A549 (cell line): ENCODE results near the gene GTF2B. TPM values are rescaled to one million over a fixed set of nuclear protein-coding genes. Genes with fewer than 3 reads are reported as not detected.
"Not testable (repeated sequence)": the region's sequence is repeated elsewhere in the genome, so short reads cannot be mapped to it uniquely, and the experiment has no call there.

ENCODE experiments used
- ATAC-seq, 2 experiments: fragments of 200-7000 bp in 1 of 2; fragments of >200 bp in 1 of 2; cut with Nextera tagmentation in 1 of 2; cut with Tn5 transposase in 1 of 2; 3 replicates each; pipeline versions ENCODE4 v1.8.0 to v1.9.1; 2018 to 2020; ENCODE audit warnings: mild to moderate bottlenecking in 1 of 2, moderate library complexity in 1 of 2
- CTCF ChIA-PET: fragments of 300-600 bp; sonication (Branson Sonifier 250); formaldehyde crosslinking; extraction: SDS; loops from one replicate; lab custom pipeline; 2021; ENCODE audit warnings: antibody characterized with exemption, inconsistent platforms; lab: Yijun Ruan, JAX
- POLR2A ChIA-PET: fragments of 350-600 bp; formaldehyde crosslinking; extraction: SDS; loops from one replicate; lab custom pipeline; 2021; ENCODE audit warnings: antibody characterized with exemption, inconsistent platforms; lab: Yijun Ruan, JAX
- DNase-seq, 2 experiments: peaks; one replicate each; pipeline versions ENCODE4 v3.0.0 to v3.0.0-alpha.2; 2011 to 2016; ENCODE audit warnings: low read depth in 1 of 2, low spot score in 1 of 2
- FAIRE-seq: peaks from 2 replicates; lab custom pipeline; 2011; peaks lifted over from hg19 to GRCh38; lab: Jason Lieb, UNC
- H3K27ac ChIP-seq, 2 experiments: fragments of >200 bp; sonication (Bioruptor Twin); formaldehyde crosslinking; 3 replicates each; pipeline ENCODE4 v1.5.1; 2016 to 2017
- H3K4me1 ChIP-seq: fragments of >200 bp; sonication (Bioruptor Twin); formaldehyde crosslinking; 3 replicates; pipeline ENCODE4 v1.6.1; 2016
- H3K4me2 ChIP-seq: fragments of >200 bp; sonication (Bioruptor Twin); formaldehyde crosslinking; 3 replicates; pipeline ENCODE4 v1.6.1; 2016
- H3K4me3 ChIP-seq: fragments of >200 bp; sonication (Bioruptor Twin); formaldehyde crosslinking; 3 replicates; pipeline ENCODE4 v1.5.1; 2016
- H3K9me3 ChIP-seq: fragments of >200 bp; sonication (Bioruptor Twin); formaldehyde crosslinking; 3 replicates; pipeline ENCODE4 v1.6.1; 2016
- BHLHE40 ChIP-seq: IDR thresholded peaks from 2 replicates; pipeline ENCODE4 v1.6.1; 2012; ENCODE audit warnings: low read depth, low read length, inconsistent platforms
- FOSB ChIP-seq: fragments of 250-450 bp; sonication (Bioruptor Pico); IDR thresholded peaks from 2 replicates; pipeline ENCODE4 v1.5.0; 2020; ENCODE audit warnings: mild to moderate bottlenecking, moderate library complexity
- FOSL2 ChIP-seq, 2 experiments: fragments of 450-650 bp in 1 of 2; fragments of >200 bp in 1 of 2; sonication (Bioruptor Twin) in 1 of 2; formaldehyde crosslinking; IDR thresholded peaks; 2 replicates each; pipeline versions ENCODE4 v1.5.0 to v1.6.1; 2016 to 2020; ENCODE audit warnings: mild to moderate bottlenecking in 1 of 2, moderate library complexity in 1 of 2
- GATA3 ChIP-seq: IDR thresholded peaks from 2 replicates; pipeline ENCODE4 v1.6.1; 2012; ENCODE audit warnings: borderline replicate concordance
- JUN ChIP-seq, 2 experiments: fragments of >200 bp; sonication (Bioruptor Twin); formaldehyde crosslinking; IDR thresholded peaks; 2 replicates in 1 of 2; 3 replicates in 1 of 2; pipeline ENCODE4 v1.6.1; 2016 to 2017
- KDM5A ChIP-seq: fragments of 200-600 bp; sonication (generic); IDR thresholded peaks from 2 replicates; pipeline ENCODE4 v1.6.1; 2016; ENCODE audit warnings: antibody characterized with exemption, mild to moderate bottlenecking
- MAFK ChIP-seq: fragments of 450-650 bp; IDR thresholded peaks from 2 replicates; pipeline ENCODE4 v1.6.1; 2014; ENCODE audit not compliant: partially characterized antibody
- PHF8 ChIP-seq: fragments of 200-600 bp; sonication (generic); IDR thresholded peaks from 2 replicates; pipeline ENCODE4 v1.6.1; 2016; ENCODE audit warnings: low read depth, mild to moderate bottlenecking, antibody characterized with exemption, moderate library complexity, borderline replicate concordance
- POLR2A ChIP-seq: IDR thresholded peaks from 2 replicates; pipeline ENCODE4 v1.6.1; 2012; ENCODE audit warnings: mild to moderate bottlenecking, low read length
- SREBF2 ChIP-seq: fragments of 450-650 bp; IDR thresholded peaks from 2 replicates; pipeline ENCODE4 v1.6.1; 2014; ENCODE audit warnings: mild to moderate bottlenecking, moderate library complexity
- WGBS: methylation state at CpG from one replicate; pipeline ENCODE4 v1.1.6; 2017; ENCODE audit errors: missing lambda C conversion rate; 5-methylcytosine and 5-hydroxymethylcytosine counted together
- polyA minus RNA-seq: library from RNA; depleted of rRNA, polyadenylated mRNA; stranded (reverse); fragments of >200 nt; gene quantifications from 2 replicates; pipeline ENCODE4 v1.2.3, GENCODE V29; 2011; rRNA and poly(A)+ RNA removed
- polyA plus RNA-seq, 4 experiments: library from polyadenylated mRNA; depleted of rRNA in 3 of 4; stranded (reverse); fragments of >200 nt; fragmentation: RNase III in 1 of 4; extraction: RNeasy Plus Mini Kit Qiagen cat#74134 plus additional on column Dnase treatment in 1 of 4; gene quantifications; 2 replicates in 3 of 4; 3 replicates in 1 of 4; pipeline ENCODE4 v1.2.3, GENCODE V29; 2011 to 2017
- TF ChIP-seq, protein P1 (sequence below): fragments of >200 bp; sonication (Bioruptor Twin); formaldehyde crosslinking; IDR thresholded peaks from 3 replicates; pipeline ENCODE4 v1.6.1; 2016
- TF ChIP-seq, protein P2 (sequence below): fragments of 450-650 bp; IDR thresholded peaks from 2 replicates; pipeline ENCODE4 v1.6.1; 2014; ENCODE audit warnings: antibody characterized with exemption
- TF ChIP-seq, protein P3 (sequence below): IDR thresholded peaks from 2 replicates; pipeline ENCODE4 v1.6.1; 2012
- TF ChIP-seq, protein P4 (sequence below): IDR thresholded peaks from 2 replicates; pipeline ENCODE4 v1.6.1; 2012
- TF ChIP-seq, protein P5 (sequence below): fragments of 250-450 bp; sonication (Bioruptor Pico); IDR thresholded peaks from 2 replicates; pipeline ENCODE4 v1.5.0; 2021; ENCODE audit warnings: mild to moderate bottlenecking, moderate library complexity, borderline replicate concordance

Gene GTF2B, protein sequence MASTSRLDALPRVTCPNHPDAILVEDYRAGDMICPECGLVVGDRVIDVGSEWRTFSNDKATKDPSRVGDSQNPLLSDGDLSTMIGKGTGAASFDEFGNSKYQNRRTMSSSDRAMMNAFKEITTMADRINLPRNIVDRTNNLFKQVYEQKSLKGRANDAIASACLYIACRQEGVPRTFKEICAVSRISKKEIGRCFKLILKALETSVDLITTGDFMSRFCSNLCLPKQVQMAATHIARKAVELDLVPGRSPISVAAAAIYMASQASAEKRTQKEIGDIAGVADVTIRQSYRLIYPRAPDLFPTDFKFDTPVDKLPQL
- polyA plus RNA-seq (2011; rRNA removed) = 32.5 and 34.1 TPM in 2 replicates
- polyA plus RNA-seq (2012; cell fraction: cytosol; rRNA removed) = 11.2 and 12.4 TPM in 2 replicates
- polyA plus RNA-seq (2012; cell fraction: nucleus; rRNA removed) = 5.9 and 13.1 TPM in 2 replicates
- polyA plus RNA-seq (2017; fragmentation: RNase III; extraction: RNeasy Plus Mini Kit Qiagen cat#74134 plus additional on column Dnase treatment) = 21.7 to 24.8 TPM (median 22.4 TPM) in 3 replicates
- 7.5 and 13.2 TPM in 2 replicates for polyA minus RNA-seq

DNA sequence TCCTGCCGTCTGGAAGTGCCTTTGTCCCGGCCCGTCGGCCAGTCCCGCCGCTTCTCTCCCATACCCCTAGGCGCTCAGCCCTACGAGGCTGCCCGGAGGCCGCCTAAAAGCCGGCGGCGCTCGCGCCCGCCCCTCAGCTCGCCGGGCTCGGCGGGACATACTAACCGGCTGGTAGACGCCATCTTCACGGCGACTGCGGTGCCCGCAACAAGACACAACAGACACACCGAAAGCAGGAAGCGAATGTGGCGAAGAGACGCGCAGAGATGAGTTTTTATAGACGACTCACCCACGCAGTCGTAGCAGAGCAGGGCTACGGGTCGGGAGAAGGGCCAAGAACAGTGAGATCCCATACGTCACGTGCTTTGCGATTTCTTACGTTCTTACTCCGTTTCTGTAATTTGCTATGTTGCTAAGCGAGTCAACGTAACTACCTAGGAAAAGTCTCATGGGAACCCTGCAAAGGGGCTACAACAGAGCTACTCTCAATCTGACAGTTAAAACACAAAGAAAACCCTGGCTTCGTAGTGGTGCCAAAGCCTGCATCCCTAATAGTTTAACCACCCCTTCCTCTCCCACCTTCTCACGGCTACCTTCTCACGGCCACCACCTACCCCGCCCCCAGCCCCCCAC is at the start of gene GTF2B:
Gene GTF2B (minus strand): TSS at position 250 of the 633 bp plus-strand sequence. CDS start 68 bp downstream, at position 182.
- ATAC-seq = peak; percentile 89

DNA sequence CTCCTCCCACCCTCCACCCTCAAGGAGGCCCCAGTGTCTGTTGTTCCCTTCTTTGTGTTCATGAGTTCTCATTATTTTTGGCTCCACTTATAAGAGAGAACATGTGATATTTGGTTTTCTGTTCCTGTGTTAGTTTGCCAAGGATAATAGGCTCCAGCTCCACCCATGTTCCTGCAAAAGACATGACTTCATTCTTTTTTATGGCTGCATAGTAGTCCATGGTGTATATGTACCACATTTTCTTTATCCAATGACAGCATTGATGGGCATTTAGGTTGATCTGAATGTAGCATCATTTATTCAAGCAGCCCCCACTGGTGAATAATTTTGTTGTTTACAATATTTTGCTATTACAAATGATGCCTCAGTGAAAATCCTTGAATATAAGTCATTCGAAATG is 47.2 kb upstream of the GTF2B start:
- 97% methylated on average over 1 of the region's 1 CpG for WGBS
- POLR2A ChIA-PET, CTCF ChIA-PET, H3K27ac ChIP-seq, H3K4me3 ChIP-seq, H3K4me1 ChIP-seq, ATAC-seq, H3K9me3 ChIP-seq, FAIRE-seq, H3K4me2 ChIP-seq, DNase-seq: not testable (repeated sequence)

More for the DNA sequence above, at the start of gene GTF2B:
- 2% methylated on average over 15 of the region's 47 CpGs for WGBS
- CTCF ChIA-PET = interaction anchor here (4.3 kb wide), 1 partner anchor 14 kb away, joined by 23 read pairs; no protein-coding TSS in a partner anchor
- H3K4me1 ChIP-seq = peaks cover 12% of the 10 kb centered on the region; the same call in 1 of the 3 replicates
- H3K9me3 ChIP-seq = no peaks in the 10 kb centered on the region
- H3K4me3 ChIP-seq = peak within 1 kb of the TSS; percentile 97
- TF ChIP-seq, protein P1, sequence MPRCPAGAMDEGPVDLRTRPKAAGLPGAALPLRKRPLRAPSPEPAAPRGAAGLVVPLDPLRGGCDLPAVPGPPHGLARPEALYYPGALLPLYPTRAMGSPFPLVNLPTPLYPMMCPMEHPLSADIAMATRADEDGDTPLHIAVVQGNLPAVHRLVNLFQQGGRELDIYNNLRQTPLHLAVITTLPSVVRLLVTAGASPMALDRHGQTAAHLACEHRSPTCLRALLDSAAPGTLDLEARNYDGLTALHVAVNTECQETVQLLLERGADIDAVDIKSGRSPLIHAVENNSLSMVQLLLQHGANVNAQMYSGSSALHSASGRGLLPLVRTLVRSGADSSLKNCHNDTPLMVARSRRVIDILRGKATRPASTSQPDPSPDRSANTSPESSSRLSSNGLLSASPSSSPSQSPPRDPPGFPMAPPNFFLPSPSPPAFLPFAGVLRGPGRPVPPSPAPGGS = peak; percentile 89
- 0 out of 2 replicates have a peak, but pooled peaks have one; percentile 25 for TF ChIP-seq GATA3
- TF ChIP-seq, protein P2, sequence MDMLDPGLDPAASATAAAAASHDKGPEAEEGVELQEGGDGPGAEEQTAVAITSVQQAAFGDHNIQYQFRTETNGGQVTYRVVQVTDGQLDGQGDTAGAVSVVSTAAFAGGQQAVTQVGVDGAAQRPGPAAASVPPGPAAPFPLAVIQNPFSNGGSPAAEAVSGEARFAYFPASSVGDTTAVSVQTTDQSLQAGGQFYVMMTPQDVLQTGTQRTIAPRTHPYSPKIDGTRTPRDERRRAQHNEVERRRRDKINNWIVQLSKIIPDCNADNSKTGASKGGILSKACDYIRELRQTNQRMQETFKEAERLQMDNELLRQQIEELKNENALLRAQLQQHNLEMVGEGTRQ = peak; percentile 78
- peak; percentile 24; the same call in 1 of the 2 replicates for TF ChIP-seq KDM5A
- no peak for TF ChIP-seq FOSB
- no peak for TF ChIP-seq SREBF2
- TF ChIP-seq JUN (IDR thresholded peaks at IDR 0.05) = peak; percentile 55 to 92; a peak in 4 of 5 replicates
- TF ChIP-seq, protein P3, sequence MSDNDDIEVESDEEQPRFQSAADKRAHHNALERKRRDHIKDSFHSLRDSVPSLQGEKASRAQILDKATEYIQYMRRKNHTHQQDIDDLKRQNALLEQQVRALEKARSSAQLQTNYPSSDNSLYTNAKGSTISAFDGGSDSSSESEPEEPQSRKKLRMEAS = peak; percentile 73
- TF ChIP-seq, protein P4, sequence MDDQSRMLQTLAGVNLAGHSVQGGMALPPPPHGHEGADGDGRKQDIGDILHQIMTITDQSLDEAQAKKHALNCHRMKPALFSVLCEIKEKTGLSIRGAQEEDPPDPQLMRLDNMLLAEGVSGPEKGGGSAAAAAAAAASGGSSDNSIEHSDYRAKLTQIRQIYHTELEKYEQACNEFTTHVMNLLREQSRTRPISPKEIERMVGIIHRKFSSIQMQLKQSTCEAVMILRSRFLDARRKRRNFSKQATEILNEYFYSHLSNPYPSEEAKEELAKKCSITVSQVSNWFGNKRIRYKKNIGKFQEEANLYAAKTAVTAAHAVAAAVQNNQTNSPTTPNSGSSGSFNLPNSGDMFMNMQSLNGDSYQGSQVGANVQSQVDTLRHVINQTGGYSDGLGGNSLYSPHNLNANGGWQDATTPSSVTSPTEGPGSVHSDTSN = no peak
- TF ChIP-seq POLR2A = peak; percentile 96
- TF ChIP-seq MAFK = no peak
- TF ChIP-seq FOSL2 (IDR thresholded peaks at IDR 0.05) = no peak
- TF ChIP-seq FOSL2 (CRISPR knock-in tag; IDR thresholded peaks at IDR 0.05) = 0 out of 2 replicates have a peak, but pooled peaks have one; percentile 10
- TF ChIP-seq, protein P5, sequence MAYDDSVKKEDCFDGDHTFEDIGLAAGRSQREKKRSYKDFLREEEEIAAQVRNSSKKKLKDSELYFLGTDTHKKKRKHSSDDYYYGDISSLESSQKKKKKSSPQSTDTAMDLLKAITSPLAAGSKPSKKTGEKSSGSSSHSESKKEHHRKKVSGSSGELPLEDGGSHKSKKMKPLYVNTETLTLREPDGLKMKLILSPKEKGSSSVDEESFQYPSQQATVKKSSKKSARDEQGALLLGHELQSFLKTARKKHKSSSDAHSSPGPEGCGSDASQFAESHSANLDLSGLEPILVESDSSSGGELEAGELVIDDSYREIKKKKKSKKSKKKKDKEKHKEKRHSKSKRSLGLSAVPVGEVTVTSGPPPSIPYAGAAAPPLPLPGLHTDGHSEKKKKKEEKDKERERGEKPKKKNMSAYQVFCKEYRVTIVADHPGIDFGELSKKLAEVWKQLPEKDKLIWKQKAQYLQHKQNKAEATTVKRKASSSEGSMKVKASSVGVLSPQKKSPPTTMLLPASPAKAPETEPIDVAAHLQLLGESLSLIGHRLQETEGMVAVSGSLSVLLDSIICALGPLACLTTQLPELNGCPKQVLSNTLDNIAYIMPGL (CRISPR knock-in tag) = no peak
- TF ChIP-seq PHF8 = peak; percentile 58; the same call in 1 of the 2 replicates
- TF ChIP-seq BHLHE40 = peak; percentile 62
- peak within 1 kb of the TSS; percentile 95 for H3K4me2 ChIP-seq
- FAIRE-seq (peak; percentile 7), DNase-seq (peak; percentile 35 to 95)
- POLR2A ChIA-PET = interaction anchor here (1.2 to 1.5 kb wide), 4 partner anchors 8 to 21 kb away, joined by 4 to 7 read pairs (median 4); no protein-coding TSS in a partner anchor
- peak within 1 kb of the TSS; percentile 87 to 91 for H3K27ac ChIP-seq
